IMR-90 (cell line): ENCODE results near the gene DGKB. TPM values are rescaled to one million over a fixed set of nuclear protein-coding genes. Genes with fewer than 3 reads are reported as not detected.

Experiments
- ATAC-seq: fragments of 200-7000 bp; cut with Tn5 transposase; 2 replicates; pipeline ENCODE4 v1.9.1; 2020; ENCODE audit warnings: low read depth, mild to moderate bottlenecking, moderate library complexity
- BruUV-seq: library from RNA; stranded (reverse); fragments of 400-500 nt; replicated peaks from 2 replicates; lab custom pipeline; 2021; lab: Mats Ljungman, UMichigan
- CTCF ChIA-PET: fragments of 300-600 bp; formaldehyde crosslinking; extraction: SDS; loops from one replicate; lab custom pipeline; 2021; ENCODE audit warnings: antibody characterized with exemption; lab: Yijun Ruan, JAX
- POLR2A ChIA-PET: fragments of 300-600 bp; sonication (Branson Sonifier 250); formaldehyde crosslinking; loops from one replicate; lab custom pipeline; 2022; ENCODE audit warnings: antibody characterized with exemption; ENCODE audit not compliant: unreplicated experiment; lab: Charles Lee
- DNase-seq: peaks from one replicate; pipeline ENCODE4 v3.0.0; 2013
- H2AFZ ChIP-seq: replicated peaks from 2 replicates; pipeline ENCODE3; 2013; ENCODE audit warnings: low read length, mild to moderate bottlenecking; ENCODE audit not compliant: poor library complexity
- H2AK5ac ChIP-seq: 2 replicates; pipeline ENCODE4 v1.6.1; 2013; ENCODE audit warnings: low read depth, low read length, inconsistent platforms
- H2AK9ac ChIP-seq: replicated peaks from 2 replicates; pipeline ENCODE3; 2013; ENCODE audit warnings: mild to moderate bottlenecking, low read depth, low read length, moderate library complexity; ENCODE audit not compliant: poor library complexity
- H2BK120ac ChIP-seq: 2 replicates; pipeline ENCODE4 v1.6.1; 2013; ENCODE audit warnings: low read depth, low read length, inconsistent platforms
- H2BK15ac ChIP-seq: 3 replicates; pipeline ENCODE4 v1.6.1; 2013; ENCODE audit warnings: low read depth, low read length, inconsistent platforms
- H2BK20ac ChIP-seq: 2 replicates; pipeline ENCODE4 v1.6.1; 2013; ENCODE audit warnings: low read depth, mild to moderate bottlenecking, inconsistent platforms, low read length, moderate library complexity
- H2BK5ac ChIP-seq: 2 replicates; pipeline ENCODE4 v1.6.1; 2013; ENCODE audit warnings: mild to moderate bottlenecking, low read depth, low read length, inconsistent platforms; ENCODE audit not compliant: poor library complexity, severe bottlenecking
- H3K14ac ChIP-seq: replicated peaks from 2 replicates; pipeline ENCODE4 v1.6.1; 2013; ENCODE audit warnings: low read depth, low read length, inconsistent platforms
- H3K18ac ChIP-seq: 2 replicates; pipeline ENCODE4 v1.6.1; 2013; ENCODE audit warnings: low read depth, low read length, control low read depth
- H3K23ac ChIP-seq: 2 replicates; pipeline ENCODE4 v1.6.1; 2013; ENCODE audit warnings: low read depth, low read length, inconsistent platforms
- H3K27ac ChIP-seq: 2 replicates; pipeline ENCODE4 v1.5.1; 2013; ENCODE audit warnings: mild to moderate bottlenecking, control low read depth, low read length; ENCODE audit not compliant: insufficient read depth
- H3K27me3 ChIP-seq: 2 replicates; pipeline ENCODE4 v1.6.1; 2013; ENCODE audit warnings: low read length; ENCODE audit not compliant: control insufficient read depth, insufficient read depth
- H3K36me3 ChIP-seq: 2 replicates; pipeline ENCODE4 v1.6.1; 2013; ENCODE audit warnings: low read length, mixed read lengths; ENCODE audit not compliant: control insufficient read depth, insufficient read depth
- H3K4ac ChIP-seq: 2 replicates; pipeline ENCODE4 v1.6.1; 2013; ENCODE audit warnings: low read depth, low read length, inconsistent platforms
- H3K4me1 ChIP-seq: 2 replicates; pipeline ENCODE4 v1.6.1; 2013; ENCODE audit warnings: low read length, mixed read lengths; ENCODE audit not compliant: control insufficient read depth, insufficient read depth
- H3K4me2 ChIP-seq: 2 replicates; pipeline ENCODE4 v1.6.1; 2013; ENCODE audit warnings: low read depth, mild to moderate bottlenecking, control low read depth, low read length, moderate library complexity
- H3K4me3 ChIP-seq: 2 replicates; pipeline ENCODE4 v1.5.1; 2013; ENCODE audit warnings: low read depth, mild to moderate bottlenecking, control low read depth, low read length, moderate library complexity; ENCODE audit not compliant: insufficient read depth
- H3K56ac ChIP-seq: 2 replicates; pipeline ENCODE4 v1.6.1; 2013; ENCODE audit warnings: low read length, inconsistent platforms; ENCODE audit not compliant: insufficient read depth; ENCODE audit errors: extremely low read depth
- H3K79me1 ChIP-seq, 2 experiments: 2 replicates each; pipeline ENCODE4 v1.6.1; 2013; ENCODE audit warnings: low read length in 2 of 2, inconsistent platforms in 1 of 2, low read depth in 1 of 2
- H3K9ac ChIP-seq: 2 replicates; pipeline ENCODE4 v1.6.1; 2013; ENCODE audit warnings: low read depth, low read length, control low read depth
- H3K9me1 ChIP-seq: 2 replicates; pipeline ENCODE4 v1.6.1; 2013; ENCODE audit warnings: low read length, inconsistent platforms; ENCODE audit not compliant: insufficient read depth
- H3K9me3 ChIP-seq: 2 replicates; pipeline ENCODE4 v1.6.1; 2013; ENCODE audit warnings: low read length; ENCODE audit not compliant: control insufficient read depth, insufficient read depth
- H4K20me1 ChIP-seq: 2 replicates; pipeline ENCODE4 v1.6.1; 2013; ENCODE audit warnings: low read length, inconsistent platforms; ENCODE audit not compliant: insufficient read depth
- H4K5ac ChIP-seq: 2 replicates; pipeline ENCODE4 v1.6.1; 2013; ENCODE audit warnings: mild to moderate bottlenecking, low read depth, low read length, control low read depth
- H4K8ac ChIP-seq, 2 experiments: 2 replicates each; pipeline ENCODE4 v1.6.1; 2013; ENCODE audit warnings: low read depth in 2 of 2, low read length in 2 of 2, control low read depth in 1 of 2, inconsistent platforms in 1 of 2
- H4K91ac ChIP-seq: 2 replicates; pipeline ENCODE4 v1.6.1; 2013; ENCODE audit warnings: low read depth, low read length, inconsistent platforms; ENCODE audit not compliant: insufficient read depth
- CEBPB ChIP-seq: IDR thresholded peaks from 2 replicates; pipeline ENCODE4 v1.6.1; 2012; ENCODE audit warnings: low read depth, low read length, improper control_type of control experiment
- ELK1 ChIP-seq: fragments of 150-350 bp; IDR thresholded peaks from 2 replicates; pipeline ENCODE4 v1.6.1; 2016; ENCODE audit warnings: low read depth, mild to moderate bottlenecking, low read length, moderate library complexity, borderline replicate concordance
- MAZ ChIP-seq: IDR thresholded peaks from 2 replicates; pipeline ENCODE4 v1.6.1; 2012; ENCODE audit warnings: low read depth, mild to moderate bottlenecking, low read length, improper control_type of control experiment, moderate library complexity, borderline replicate concordance
- NFE2L2 ChIP-seq: fragments of 150-350 bp; IDR thresholded peaks from 2 replicates; pipeline ENCODE4 v1.6.1; 2016; ENCODE audit warnings: low read depth, mild to moderate bottlenecking, low read length
- RAD21 ChIP-seq: IDR thresholded peaks from 2 replicates; pipeline ENCODE4 v1.6.1; 2012; ENCODE audit warnings: low read length, improper control_type of control experiment
- USF2 ChIP-seq: fragments of 150-350 bp; IDR thresholded peaks from 2 replicates; pipeline ENCODE4 v1.6.1; 2017; ENCODE audit warnings: mild to moderate bottlenecking, antibody characterized with exemption, low read length, low read depth
- dilution Hi-C: fragments of 300-500 bp; cut with HindIII; formaldehyde crosslinking; loops from one replicate; pipeline ENCODE4 v1.14.3; 2018; ENCODE audit warnings: low sequenced_read_pairs; ENCODE audit not compliant: unreplicated experiment
- in situ Hi-C: fragments of 300-500 bp; cut with MboI; formaldehyde crosslinking; loops from 3 replicates; pipeline ENCODE4 v1.14.3; 2019; ENCODE audit warnings: low sequenced_read_pairs, inconsistent platforms, mixed read lengths
- intact Hi-C: fragments of 100-400 bp; cut with micrococcal nuclease; formaldehyde crosslinking; loops from 2 replicates; pipeline ENCODE4 v1.10.0; 2022
- polyA plus RNA-seq, 3 experiments: library from polyadenylated mRNA; depleted of rRNA; stranded (reverse); fragments of >200 nt; gene quantifications; 2 replicates each; pipeline ENCODE4 v1.2.3, GENCODE V29; 2012; ENCODE audit warnings: low replicate concordance in 1 of 3
- total RNA-seq: library from RNA; depleted of rRNA; stranded (reverse); fragments of >200 nt; gene quantifications from 2 replicates; pipeline ENCODE4 v1.2.3, GENCODE V29; 2012

Gene DGKB
- total and polyA plus RNA-seq, 2 of the 4 experiments (the other 2 are of a cell fraction), result not detected

- no TSS peak for BruUV-seq
- no peak overlapping the region for H3K18ac ChIP-seq
- in situ Hi-C loops (no loop called here), dilution Hi-C loops (no loop called here), intact Hi-C loops (no loop called here)
- no peak overlapping the region for H2AFZ ChIP-seq
- POLR2A ChIA-PET, result no interaction called here
- H3K27ac ChIP-seq, result no peak overlapping the region
- H3K4me3 ChIP-seq, result no peak overlapping the region
- no peak overlapping the region for H2BK5ac ChIP-seq
- H2BK15ac ChIP-seq, result no peak overlapping the region
- H4K5ac ChIP-seq, result no peak overlapping the region
- H3K79me1 ChIP-seq, result no peaks in the 10 kb centered on the region
- no peak overlapping the region for H3K4me2 ChIP-seq
- CTCF ChIA-PET, result no interaction called here
- H3K56ac ChIP-seq, result no peak overlapping the region
- no peak overlapping the region for H3K23ac ChIP-seq
- no peak overlapping the region for H2BK20ac ChIP-seq
- H3K9me3 ChIP-seq, result no peaks in the 10 kb centered on the region
- no peak overlapping the region for H4K8ac ChIP-seq
- no peak overlapping the region for H2AK9ac ChIP-seq
- no peak for ATAC-seq
- no peak for DNase-seq
- no peak overlapping the region for H2AK5ac ChIP-seq
- no peak for TF ChIP-seq USF2
- TF ChIP-seq NFE2L2, result no peak
- TF ChIP-seq ELK1, result no peak
- TF ChIP-seq CEBPB, result peak; percentile 6; the same call in 1 of the 2 replicates
- no peak for TF ChIP-seq RAD21
- TF ChIP-seq MAZ, result no peak
- no peaks in the 10 kb centered on the region for H3K36me3 ChIP-seq
- H3K9ac ChIP-seq, result no peak overlapping the region
- H3K27me3 ChIP-seq, result no peaks in the 10 kb centered on the region
- H3K4ac ChIP-seq, result no peak overlapping the region
- no peak overlapping the region for H4K91ac ChIP-seq
- H3K4me1 ChIP-seq, result 0 out of 2 replicates have a peak, but pooled peaks cover 2% of the 10 kb centered on the region
- H4K20me1 ChIP-seq, result no peaks in the 10 kb centered on the region
- no peak overlapping the region for H3K14ac ChIP-seq
- no peak overlapping the region for H2BK120ac ChIP-seq
- H3K9me1 ChIP-seq, result 0 out of 2 replicates have a peak, but pooled peaks cover 3% of the 10 kb centered on the region
Observed at GRCh38 chr7:14837216-14837615, 65.3 kb downstream of the DGKB start.
